Measurements from ENCODE around the gene DEPDC5. TPM values are rescaled to one million over a fixed set of nuclear protein-coding genes. Genes with fewer than 3 reads are reported as not detected.
"Not testable (repeated sequence)": the region's sequence is repeated elsewhere in the genome, so short reads cannot be mapped to it uniquely, and the experiment has no call there.

DEPDC5 gene
- total and polyA plus RNA-seq, 2 donors (not counting 1 experiment from before 2014, with no cell fraction given), result 35.5 to 124 TPM

GRCh38 chr22:31711226-31711625, 42.6 kb upstream of the DEPDC5 start:
- H3K36me3 ChIP-seq (replicated peaks in 1 of 2; ENCODE audit: control extremely low read depth in 1 of 2, control insufficient read depth in 1 of 2, extremely low read depth in 1 of 2, insufficient read depth in 2 of 2, low read length in 1 of 2), result peaks cover 18 to 55% of the 10 kb centered on the region in 2 experiments
- H3K4me3 ChIP-seq (ENCODE audit: control extremely low read depth in 1 of 5, extremely low read depth in 1 of 5, insufficient read depth in 1 of 5, low read depth in 2 of 5, low read length in 4 of 5); H3K27ac ChIP-seq (ENCODE audit: low read length in 2 of 2); CTCF ChIA-PET; intact Hi-C loops (cut with micrococcal nuclease); H3K4me2 ChIP-seq (replicated peaks; ENCODE audit: low read depth, low read length, poor library complexity, severe bottlenecking); H3K4me1 Mint-ChIP-seq; POLR2A ChIA-PET; H3K9me3 ChIP-seq (ENCODE audit: control extremely low read depth in 1 of 3, control insufficient read depth in 2 of 3, insufficient read depth in 1 of 3, low read length in 2 of 3); ATAC-seq (ENCODE audit: low read depth); H3K27me3 Mint-ChIP-seq; H3K4me3 Mint-ChIP-seq; H3K27me3 ChIP-seq (replicated peaks in 1 of 4; ENCODE audit: control extremely low read depth in 1 of 4, control insufficient read depth in 3 of 4, insufficient read depth in 4 of 4, low read length in 3 of 4); H2AFZ ChIP-seq (ENCODE audit: insufficient read depth, low read depth, low read length, poor library complexity, severe bottlenecking); H3K27ac Mint-ChIP-seq; H3K4me1 ChIP-seq (ENCODE audit: control insufficient read depth in 2 of 2, insufficient read depth in 2 of 2, low read length in 2 of 2); H3K9ac ChIP-seq (ENCODE audit: low read length); DNase-seq; H3K9me3 Mint-ChIP-seq (ENCODE audit: insufficient read depth); H4K20me1 ChIP-seq (ENCODE audit: control insufficient read depth, insufficient read depth, low read length, poor library complexity, severe bottlenecking): not testable (repeated sequence)
- peaks cover 34% of the 10 kb centered on the region for H3K79me2 ChIP-seq (ENCODE audit: control insufficient read depth, insufficient read depth, low read length)
- 83% methylated on average over 2 of the region's 12 CpGs for WGBS (ENCODE audit: insufficient coverage)

GRCh38 chr22:31715147-31715778, 38.6 kb upstream of the DEPDC5 start:
- ChIA-PET CTCF (no interaction called here), POLR2A (no interaction called here)
- Mint-ChIP-seq H3K4me1 (no peaks in the 10 kb centered on the region), H3K4me3 (no peak overlapping the region), H3K9me3 (ENCODE audit: insufficient read depth) (no peaks in the 10 kb centered on the region), H3K27ac (no peak overlapping the region), H3K27me3 (no peaks in the 10 kb centered on the region)
- H3K79me2 ChIP-seq (ENCODE audit: control insufficient read depth, insufficient read depth, low read length), result peaks cover 40% of the 10 kb centered on the region
- H3K27ac ChIP-seq (ENCODE audit: low read length in 2 of 2), result no peak overlapping the region
- no peak overlapping the region for H3K4me3 ChIP-seq (ENCODE audit: control extremely low read depth in 1 of 5, extremely low read depth in 1 of 5, insufficient read depth in 1 of 5, low read depth in 2 of 5, low read length in 4 of 5)
- no peak overlapping the region for H3K4me2 ChIP-seq (replicated peaks; ENCODE audit: low read depth, low read length, poor library complexity, severe bottlenecking)
- no peak for DNase-seq
- H4K20me1 ChIP-seq (ENCODE audit: control insufficient read depth, insufficient read depth, low read length, poor library complexity, severe bottlenecking), result peaks cover 10% of the 10 kb centered on the region
- H3K9ac ChIP-seq (ENCODE audit: low read length), result no peak overlapping the region
- H3K27me3 ChIP-seq (replicated peaks in 1 of 4; ENCODE audit: control extremely low read depth in 1 of 4, control insufficient read depth in 3 of 4, insufficient read depth in 4 of 4, low read length in 3 of 4), result no peaks in the 10 kb centered on the region
- TF ChIP-seq EZH2 (IDR thresholded peaks at IDR 0.05; ENCODE audit: borderline replicate concordance, insufficient read depth, low read depth, low read length, poor library complexity, severe bottlenecking) (no peak), CTCF (IDR thresholded peaks at IDR 0.05) (no peak)
- intact Hi-C loops (cut with micrococcal nuclease), result no loop called here
- H3K4me1 ChIP-seq (ENCODE audit: control insufficient read depth in 2 of 2, insufficient read depth in 2 of 2, low read length in 2 of 2), result no peaks in the 10 kb centered on the region
- WGBS (ENCODE audit: insufficient coverage), result 97% methylated on average over 5 of the region's 5 CpGs
- H3K9me3 ChIP-seq (ENCODE audit: control extremely low read depth in 1 of 3, control insufficient read depth in 2 of 3, insufficient read depth in 1 of 3, low read length in 2 of 3), result no peaks in the 10 kb centered on the region
- no peak for ATAC-seq (ENCODE audit: low read depth)
- H3K36me3 ChIP-seq (replicated peaks in 1 of 2; ENCODE audit: control extremely low read depth in 1 of 2, control insufficient read depth in 1 of 2, extremely low read depth in 1 of 2, insufficient read depth in 2 of 2, low read length in 1 of 2), result peaks cover 25 to 78% of the 10 kb centered on the region in 2 experiments
- no peak overlapping the region for H2AFZ ChIP-seq (ENCODE audit: insufficient read depth, low read depth, low read length, poor library complexity, severe bottlenecking)

All from B cell (primary cell).